B cell (primary cell): Measurements from ENCODE around the gene CAMSAP2. TPM values are rescaled to one million over a fixed set of nuclear protein-coding genes. Genes with fewer than 3 reads are reported as not detected.

Experiments
- ATAC-seq: fragments of 200-7000 bp; cut with Tn5 transposase; one replicate; pipeline ENCODE4 v1.10.0; 2021; ENCODE audit warnings: low read depth, mild to moderate bottlenecking, moderate number of reproducible peaks, moderate library complexity
- CTCF ChIA-PET: fragments of 350-600 bp; sonication (Branson Sonifier 250); formaldehyde crosslinking; loops from one replicate; lab custom pipeline; 2021; ENCODE audit warnings: antibody characterized with exemption, inconsistent platforms; lab: Charles Lee
- POLR2A ChIA-PET: fragments of 350-600 bp; sonication (Branson Sonifier 250); formaldehyde crosslinking; loops from one replicate; lab custom pipeline; 2021; ENCODE audit warnings: antibody characterized with exemption; lab: Charles Lee
- DNase-seq: peaks from one replicate; pipeline ENCODE4 v3.0.0; 2013
- H2AFZ ChIP-seq: 2 replicates; pipeline ENCODE4 v1.6.1; 2012; ENCODE audit warnings: mild to moderate bottlenecking, low read depth, low read length; ENCODE audit not compliant: insufficient read depth, poor library complexity, severe bottlenecking
- H3K27ac ChIP-seq, 2 donors: 1 replicate in 1 of 2; 2 replicates in 1 of 2; pipeline ENCODE4 v1.5.1; 2012 to 2013; ENCODE audit warnings: low read length in 2 of 2, mild to moderate bottlenecking in 2 of 2, moderate library complexity in 1 of 2
- H3K27me3 ChIP-seq, 4 experiments: fragments of 200-600 bp in 1 of 4; sonication (generic) in 1 of 4; replicated peaks in 1 of 4; 1 replicate in 2 of 4; 2 replicates in 2 of 4; pipeline versions ENCODE4 v1.6.1 to v1.7.0; 2013 to 2016; ENCODE audit warnings: low read length in 3 of 4, mild to moderate bottlenecking in 2 of 4, mixed read lengths in 1 of 4, moderate library complexity in 1 of 4; ENCODE audit not compliant: insufficient read depth in 4 of 4, control insufficient read depth in 3 of 4; ENCODE audit errors: control extremely low read depth in 1 of 4
- H3K36me3 ChIP-seq, 2 experiments: replicated peaks in 1 of 2; 1 replicate in 1 of 2; 2 replicates in 1 of 2; pipeline versions ENCODE4 v1.6.1 to v1.7.1; 2013; ENCODE audit warnings: low read length in 1 of 2; ENCODE audit not compliant: insufficient read depth in 2 of 2, control insufficient read depth in 1 of 2; ENCODE audit errors: control extremely low read depth in 1 of 2, extremely low read depth in 1 of 2
- H3K4me1 ChIP-seq, 2 donors: fragments of 200-600 bp in 1 of 2; sonication (generic) in 1 of 2; 1 replicate in 1 of 2; 2 replicates in 1 of 2; pipeline versions ENCODE4 v1.5.1 to v1.6.1; 2013 to 2017; ENCODE audit warnings: low read length in 2 of 2; ENCODE audit not compliant: control insufficient read depth in 2 of 2, insufficient read depth in 2 of 2
- H3K4me2 ChIP-seq: replicated peaks from 2 replicates; pipeline ENCODE3; 2012; ENCODE audit warnings: mild to moderate bottlenecking, low read depth, low read length; ENCODE audit not compliant: poor library complexity, severe bottlenecking
- H3K4me3 ChIP-seq, 5 experiments: fragments of 200-600 bp in 1 of 5; sonication (generic) in 1 of 5; 1 replicate in 3 of 5; 2 replicates in 2 of 5; pipeline versions ENCODE4 v1.5.1 to v1.7.0; 2011 to 2016; ENCODE audit warnings: low read length in 4 of 5, mild to moderate bottlenecking in 4 of 5, low read depth in 2 of 5, control low read depth in 1 of 5, moderate library complexity in 1 of 5; ENCODE audit not compliant: insufficient read depth in 1 of 5; ENCODE audit errors: control extremely low read depth in 1 of 5, extremely low read depth in 1 of 5
- H3K79me2 ChIP-seq: fragments of 200-600 bp; sonication (generic); one replicate; pipeline ENCODE4 v1.6.0; 2016; ENCODE audit warnings: low read length; ENCODE audit not compliant: control insufficient read depth, insufficient read depth
- H3K9ac ChIP-seq: fragments of 200-600 bp; sonication (generic); 2 replicates; pipeline ENCODE4 v1.6.1; 2017; ENCODE audit warnings: mild to moderate bottlenecking, low read length, moderate library complexity
- H3K9me3 ChIP-seq, 3 donors: one replicate each; pipeline versions ENCODE4 v1.6.1 to v1.7.1; 2013; ENCODE audit warnings: low read length in 2 of 3; ENCODE audit not compliant: control insufficient read depth in 2 of 3, insufficient read depth in 1 of 3; ENCODE audit errors: control extremely low read depth in 1 of 3
- H4K20me1 ChIP-seq: 2 replicates; pipeline ENCODE4 v1.6.0; 2012; ENCODE audit warnings: mild to moderate bottlenecking, low read length; ENCODE audit not compliant: insufficient read depth, control insufficient read depth, poor library complexity, severe bottlenecking
- H3K27ac Mint-ChIP-seq: one replicate; pipeline ENCODE4 v1.8.0; 2021; ENCODE audit warnings: mixed read lengths
- H3K27me3 Mint-ChIP-seq: one replicate; pipeline ENCODE4 v1.8.0; 2021; ENCODE audit warnings: mixed read lengths
- H3K4me1 Mint-ChIP-seq: one replicate; pipeline ENCODE4 v1.8.0; 2021; ENCODE audit warnings: mixed read lengths
- H3K4me3 Mint-ChIP-seq: one replicate; pipeline ENCODE4 v1.8.0; 2021; ENCODE audit warnings: mixed read lengths
- H3K9me3 Mint-ChIP-seq: one replicate; pipeline ENCODE4 v1.8.0; 2022; ENCODE audit warnings: mixed read lengths; ENCODE audit not compliant: insufficient read depth
- EZH2 ChIP-seq: IDR thresholded peaks from 2 replicates; pipeline ENCODE4 v1.6.1; 2012; ENCODE audit warnings: borderline replicate concordance, low read depth, mild to moderate bottlenecking, moderate library complexity, low read length; ENCODE audit not compliant: insufficient read depth, poor library complexity, severe bottlenecking
- WGBS: methylation state at CpG from one replicate; pipeline ENCODE4 v1.1.5; 2013; ENCODE audit warnings: missing lambda C conversion rate; ENCODE audit not compliant: insufficient coverage; 5-methylcytosine and 5-hydroxymethylcytosine counted together
- intact Hi-C: fragments of 100-400 bp; cut with micrococcal nuclease; formaldehyde crosslinking; loops from one replicate; pipeline ENCODE4 v1.10.0; 2022
- polyA plus RNA-seq: library from polyadenylated mRNA; depleted of rRNA; stranded (reverse); fragments of >200 nt; gene quantifications from 2 replicates; pipeline ENCODE4 v1.2.3, GENCODE V29; 2012
- total RNA-seq, 2 donors: library from RNA; stranded (reverse); fragments of 120-200 nt in 1 of 2; gene quantifications; 1 replicate in 1 of 2; 2 replicates in 1 of 2; pipeline versions ENCODE4 v1.2.3 to v1.2.4, GENCODE V29; 2013 to 2022
- TF ChIP-seq, protein P1 (sequence below): fragments of 200-600 bp; IDR thresholded peaks from one replicate; pipeline ENCODE4 v1.8.0; 2022; ENCODE audit warnings: antibody characterized with exemption, mild to moderate bottlenecking

The CAMSAP2 gene
- total and polyA plus RNA-seq, 2 donors (not counting 1 experiment from before 2014, with no cell fraction given) = 0.10 to 2.1 TPM

- DNase-seq (no peak), ATAC-seq (no peak)
- no peak overlapping the region for H3K4me3 ChIP-seq
- H3K79me2 ChIP-seq = no peaks in the 10 kb centered on the region
- no peak overlapping the region for H3K9ac ChIP-seq
- TF ChIP-seq EZH2 = no peak
- TF ChIP-seq, protein P1, sequence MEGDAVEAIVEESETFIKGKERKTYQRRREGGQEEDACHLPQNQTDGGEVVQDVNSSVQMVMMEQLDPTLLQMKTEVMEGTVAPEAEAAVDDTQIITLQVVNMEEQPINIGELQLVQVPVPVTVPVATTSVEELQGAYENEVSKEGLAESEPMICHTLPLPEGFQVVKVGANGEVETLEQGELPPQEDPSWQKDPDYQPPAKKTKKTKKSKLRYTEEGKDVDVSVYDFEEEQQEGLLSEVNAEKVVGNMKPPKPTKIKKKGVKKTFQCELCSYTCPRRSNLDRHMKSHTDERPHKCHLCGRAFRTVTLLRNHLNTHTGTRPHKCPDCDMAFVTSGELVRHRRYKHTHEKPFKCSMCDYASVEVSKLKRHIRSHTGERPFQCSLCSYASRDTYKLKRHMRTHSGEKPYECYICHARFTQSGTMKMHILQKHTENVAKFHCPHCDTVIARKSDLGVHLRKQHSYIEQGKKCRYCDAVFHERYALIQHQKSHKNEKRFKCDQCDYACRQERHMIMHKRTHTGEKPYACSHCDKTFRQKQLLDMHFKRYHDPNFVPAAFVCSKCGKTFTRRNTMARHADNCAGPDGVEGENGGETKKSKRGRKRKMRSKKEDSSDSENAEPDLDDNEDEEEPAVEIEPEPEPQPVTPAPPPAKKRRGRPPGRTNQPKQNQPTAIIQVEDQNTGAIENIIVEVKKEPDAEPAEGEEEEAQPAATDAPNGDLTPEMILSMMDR = no peak
- no peaks in the 10 kb centered on the region for H3K4me1 Mint-ChIP-seq
- ChIA-PET CTCF (no interaction called here), POLR2A (no interaction called here)
- no peaks in the 10 kb centered on the region for H3K4me1 ChIP-seq
- H3K9me3 ChIP-seq = peaks cover 0 to 1% (median 0%) of the 10 kb centered on the region in 3 donors
- no peak overlapping the region for H3K27ac Mint-ChIP-seq
- no peak overlapping the region for H2AFZ ChIP-seq
- intact Hi-C loops = no loop called here
- WGBS = no CpG with 5 or more reads among the region's 1 CpG
- H3K4me3 Mint-ChIP-seq = no peak overlapping the region
- no peaks in the 10 kb centered on the region for H3K27me3 ChIP-seq
- peaks cover 3% of the 10 kb centered on the region for H3K9me3 Mint-ChIP-seq
- H3K27ac ChIP-seq = no peak overlapping the region
- no peaks in the 10 kb centered on the region for H4K20me1 ChIP-seq
- no peaks in the 10 kb centered on the region for H3K36me3 ChIP-seq
- H3K27me3 Mint-ChIP-seq = peaks cover 3% of the 10 kb centered on the region
- H3K4me2 ChIP-seq = no peak overlapping the region
Observed at GRCh38 chr1:200795156-200795555, 56.5 kb downstream of the CAMSAP2 start.

- Histone ChIP-seq H3K4me1 (no peaks in the 10 kb centered on the region), H3K4me2 (no peak overlapping the region), H3K9me3 (no peaks in the 10 kb centered on the region), H3K79me2 (no peaks in the 10 kb centered on the region), H3K27me3 (peaks cover 0 to 2% (median 0%) of the 10 kb centered on the region in 4 experiments), H2AFZ (no peak overlapping the region), H3K27ac (no peak overlapping the region), H3K4me3 (no peak overlapping the region), H4K20me1 (no peaks in the 10 kb centered on the region), H3K36me3 (no peaks in the 10 kb centered on the region), H3K9ac (no peak overlapping the region)
- intact Hi-C loops = loop anchor here (5.0 to 10.0 kb wide), 2 partner anchors 130 to 1117 kb away; no protein-coding TSS in a partner anchor
- no CpG with 5 or more reads among the region's 2 CpGs for WGBS
- ChIA-PET POLR2A (no interaction called here), CTCF (interaction anchor here (0.7 to 5.2 kb wide), 12 partner anchors 8 to 246 kb away, joined by 3 to 168 read pairs (median 6); partner anchors contain the start of genes DDX59 and KIF14)
- peaks cover 3% of the 10 kb centered on the region for H3K27me3 Mint-ChIP-seq
- no peak overlapping the region for H3K27ac Mint-ChIP-seq
- no peaks in the 10 kb centered on the region for H3K4me1 Mint-ChIP-seq
- ATAC-seq (no peak), DNase-seq (no peak)
- no peak overlapping the region for H3K4me3 Mint-ChIP-seq
- TF ChIP-seq EZH2 = no peak
- TF ChIP-seq, protein P1 = no peak
- H3K9me3 Mint-ChIP-seq = no peaks in the 10 kb centered on the region
Observed at GRCh38 chr1:200802042-200802441, 63.3 kb downstream of the CAMSAP2 start.
